ENCODE results near the gene NOLC1.
A peak's percentile ranks its signal among the peaks of the same experiment; 100 is the strongest.

NOLC1 gene

DNA sequence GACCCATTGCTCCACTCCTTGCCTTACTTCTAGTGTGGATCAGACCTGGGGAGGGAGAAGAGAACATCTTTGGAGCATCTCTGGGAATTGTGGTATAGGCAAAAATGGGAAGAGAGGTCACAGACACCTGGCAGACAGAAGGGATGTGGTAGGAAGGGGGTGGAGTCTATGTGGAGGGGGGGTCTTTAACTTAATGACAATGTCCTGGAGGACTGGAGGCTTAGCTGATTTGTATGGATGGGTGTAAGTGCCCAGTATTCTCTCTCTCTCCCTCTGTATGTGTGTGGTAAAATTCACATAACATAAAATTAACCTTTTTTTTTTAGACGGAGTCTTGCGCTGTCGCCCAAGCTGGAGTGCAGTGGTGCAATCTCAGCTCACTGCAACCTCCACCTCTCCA, 29.0 kb upstream of the NOLC1 start:
- DNase-seq (ENCODE audit: low read depth): no peak
- H3K4me3 ChIP-seq (ENCODE audit: low read depth, low read length): no peak overlapping the region
- TF ChIP-seq, protein P1, sequence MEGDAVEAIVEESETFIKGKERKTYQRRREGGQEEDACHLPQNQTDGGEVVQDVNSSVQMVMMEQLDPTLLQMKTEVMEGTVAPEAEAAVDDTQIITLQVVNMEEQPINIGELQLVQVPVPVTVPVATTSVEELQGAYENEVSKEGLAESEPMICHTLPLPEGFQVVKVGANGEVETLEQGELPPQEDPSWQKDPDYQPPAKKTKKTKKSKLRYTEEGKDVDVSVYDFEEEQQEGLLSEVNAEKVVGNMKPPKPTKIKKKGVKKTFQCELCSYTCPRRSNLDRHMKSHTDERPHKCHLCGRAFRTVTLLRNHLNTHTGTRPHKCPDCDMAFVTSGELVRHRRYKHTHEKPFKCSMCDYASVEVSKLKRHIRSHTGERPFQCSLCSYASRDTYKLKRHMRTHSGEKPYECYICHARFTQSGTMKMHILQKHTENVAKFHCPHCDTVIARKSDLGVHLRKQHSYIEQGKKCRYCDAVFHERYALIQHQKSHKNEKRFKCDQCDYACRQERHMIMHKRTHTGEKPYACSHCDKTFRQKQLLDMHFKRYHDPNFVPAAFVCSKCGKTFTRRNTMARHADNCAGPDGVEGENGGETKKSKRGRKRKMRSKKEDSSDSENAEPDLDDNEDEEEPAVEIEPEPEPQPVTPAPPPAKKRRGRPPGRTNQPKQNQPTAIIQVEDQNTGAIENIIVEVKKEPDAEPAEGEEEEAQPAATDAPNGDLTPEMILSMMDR (IDR thresholded peaks at IDR 0.05; ENCODE audit: insufficient read depth, low read depth, low read length, missing control alignments): no peak

DNA sequence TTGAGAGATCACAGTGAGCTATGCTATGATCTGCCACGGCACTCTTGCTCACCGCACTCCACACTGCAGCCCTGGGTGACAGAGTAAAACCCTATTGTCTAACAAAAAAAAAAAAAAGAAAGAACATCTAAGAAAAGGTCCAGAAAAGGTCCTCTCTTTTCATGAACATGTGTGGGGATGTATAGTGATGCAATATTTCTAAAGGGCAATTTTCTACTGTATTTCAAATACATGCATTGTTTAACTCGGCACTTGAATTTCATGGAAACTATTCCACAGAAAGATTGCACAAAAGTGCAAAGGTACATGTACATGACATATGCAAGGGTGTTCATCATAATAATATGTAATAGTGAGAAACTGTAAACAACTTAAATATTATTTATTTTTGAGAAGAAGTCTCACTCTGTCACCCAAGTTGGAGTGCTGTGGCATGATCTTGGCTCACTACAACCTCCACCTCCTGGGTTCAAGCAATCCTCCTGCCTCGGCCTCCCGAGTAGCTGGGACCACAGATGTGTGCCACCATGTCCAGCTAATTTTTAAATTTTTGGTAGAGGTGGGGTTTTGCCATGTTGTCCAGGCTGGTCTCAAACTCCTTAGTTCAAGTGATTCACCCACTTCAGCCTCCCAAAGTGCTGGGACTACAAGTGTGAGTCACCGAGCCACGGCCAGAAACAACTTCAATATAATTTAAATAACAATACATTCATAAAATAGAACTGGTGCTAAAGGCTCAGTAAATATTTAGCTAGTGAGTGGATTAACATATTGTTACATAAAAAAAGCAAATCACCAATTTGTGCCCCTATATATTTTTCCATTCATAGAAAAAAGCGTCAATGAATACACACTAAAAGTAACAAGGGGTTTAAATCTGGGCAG, 20.7 kb upstream of the NOLC1 start:
- no peak for DNase-seq (ENCODE audit: low read depth)
- TF ChIP-seq, protein P1 (IDR thresholded peaks at IDR 0.05; ENCODE audit: insufficient read depth, low read depth, low read length, missing control alignments): no peak
- H3K4me3 ChIP-seq (ENCODE audit: low read depth, low read length): no peak overlapping the region

DNA sequence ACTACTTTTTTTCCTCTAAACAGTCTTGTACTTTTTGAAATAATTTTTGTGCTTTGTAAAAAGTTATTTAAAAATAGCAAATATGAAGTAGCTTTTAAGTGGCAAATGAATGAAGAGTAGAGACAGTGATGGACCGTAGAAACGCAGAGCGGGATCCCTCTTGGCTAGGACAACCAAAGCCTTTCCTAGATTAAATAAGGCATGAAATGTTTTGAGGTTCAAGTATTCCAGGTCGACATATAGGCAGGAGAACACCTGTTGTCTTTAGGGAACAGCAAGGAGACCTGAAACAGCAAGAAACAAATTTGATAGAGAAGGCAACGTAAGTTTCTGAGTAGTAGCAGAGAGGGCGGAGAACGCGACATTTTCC, 20.0 kb upstream of the NOLC1 start:
- DNase-seq (ENCODE audit: low read depth): no peak
- H3K4me3 ChIP-seq (ENCODE audit: low read depth, low read length): peak overlapping the region; percentile 78
- TF ChIP-seq, protein P1 (IDR thresholded peaks at IDR 0.05; ENCODE audit: insufficient read depth, low read depth, low read length, missing control alignments): no peak

GRCh38 chr10:102132563-102133372, 19.4 kb upstream of the NOLC1 start, which contains the start of gene PPRC1:
PPRC1 (plus strand) TSS chr10:102133040; CDS start chr10:102133069, 29 bp downstream.
- DNase-seq (ENCODE audit: low read depth): peak; percentile 99
- H3K4me3 ChIP-seq (ENCODE audit: low read depth, low read length): peak within 1 kb of the TSS; percentile 78
- TF ChIP-seq, protein P1 (IDR thresholded peaks at IDR 0.05; ENCODE audit: insufficient read depth, low read depth, low read length, missing control alignments): peak; percentile 90

DNA sequence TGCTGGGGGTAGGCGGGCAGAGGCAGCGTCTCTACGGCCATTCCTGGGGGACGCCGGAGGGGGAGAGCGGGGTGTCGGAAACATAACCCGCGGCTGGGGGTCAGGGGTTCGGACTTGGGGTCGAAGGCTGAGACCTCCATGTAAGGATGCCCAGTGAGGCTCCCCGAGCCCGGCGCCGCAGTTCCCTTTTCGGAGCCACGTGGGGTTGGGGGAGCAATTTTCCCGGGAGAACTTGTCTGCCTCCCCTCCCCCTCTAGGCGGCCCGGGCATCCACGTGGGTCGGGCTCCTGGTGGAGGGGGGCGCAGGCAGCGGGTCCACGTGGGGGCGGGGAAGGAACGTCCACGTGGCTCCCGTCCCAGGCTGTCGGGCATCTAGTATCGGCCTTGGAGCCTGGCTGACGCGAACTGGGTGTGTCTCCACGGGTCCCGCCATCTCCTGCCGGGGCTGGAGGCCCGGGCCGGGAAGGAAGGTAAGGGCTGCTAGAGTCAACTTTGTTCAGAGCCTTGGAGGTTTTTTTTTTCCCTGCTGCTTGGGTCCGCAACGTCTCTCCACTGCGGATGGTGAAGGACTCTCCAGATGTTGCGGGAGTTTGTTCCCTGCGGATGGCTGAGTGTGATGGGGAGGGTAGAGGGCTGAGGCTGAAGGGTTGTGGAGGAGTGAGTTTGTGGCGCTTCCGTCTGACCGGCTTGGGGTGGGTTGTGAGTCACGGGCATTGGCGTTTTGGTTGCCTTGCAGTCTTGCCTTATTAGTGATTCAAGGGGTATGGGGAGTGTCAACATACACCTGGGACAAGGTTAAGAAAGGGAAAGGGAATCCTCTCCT, 18.6 kb upstream of the NOLC1 start:
- TF ChIP-seq, protein P1 (IDR thresholded peaks at IDR 0.05; ENCODE audit: insufficient read depth, low read depth, low read length, missing control alignments): no peak
- H3K4me3 ChIP-seq (ENCODE audit: low read depth, low read length): peak overlapping the region; percentile 78
- DNase-seq (ENCODE audit: low read depth): peak; percentile 76

DNA sequence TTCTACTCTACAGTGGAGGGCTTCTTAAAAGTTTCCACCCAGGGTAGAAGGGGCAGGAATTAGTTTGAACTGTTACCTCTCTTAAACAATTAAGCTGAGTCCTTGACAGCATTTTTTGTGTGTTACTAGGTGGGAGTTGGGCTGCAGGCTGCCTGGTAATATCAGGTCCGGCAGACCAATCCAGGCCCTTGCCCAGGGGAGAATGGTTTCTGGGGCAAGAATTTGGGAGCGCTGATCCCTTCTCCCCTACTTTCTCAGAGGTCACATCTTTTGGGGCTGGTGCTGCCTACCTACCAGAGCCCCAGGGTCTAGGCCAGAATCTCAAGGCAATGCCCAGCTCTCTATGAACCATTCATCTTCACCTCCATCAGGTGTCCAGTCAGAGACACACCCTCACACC, 17.8 kb upstream of the NOLC1 start:
- TF ChIP-seq, protein P1 (IDR thresholded peaks at IDR 0.05; ENCODE audit: insufficient read depth, low read depth, low read length, missing control alignments): no peak
- DNase-seq (ENCODE audit: low read depth): no peak
- peak overlapping the region; percentile 78 for H3K4me3 ChIP-seq (ENCODE audit: low read depth, low read length)
